G401 (cell line): ENCODE data around the gene CXCL17. TPM values are rescaled to one million over a fixed set of nuclear protein-coding genes. Genes with fewer than 3 reads are reported as not detected.
"Not testable (repeated sequence)": the region's sequence is repeated elsewhere in the genome, so short reads cannot be mapped to it uniquely, and the experiment has no call there.

Source experiments
- DNase-seq: peaks from one replicate; pipeline ENCODE4 v3.0.0-alpha.2; 2015; ENCODE audit warnings: low spot score
- in situ Hi-C: cut with HindIII; loops from 2 replicates; pipeline ENCODE4 v1.10.0; 2016; ENCODE audit warnings: low sequenced_read_pairs, mixed read lengths
- total RNA-seq: library from RNA; depleted of rRNA; stranded (reverse); fragments of >200 nt; shearing (Covaris generic); gene quantifications from 2 replicates; pipeline ENCODE4 v1.2.3, GENCODE V29; 2014

The CXCL17 gene
- total RNA-seq, 1 experiment from 2014 or later = not detected

DNA sequence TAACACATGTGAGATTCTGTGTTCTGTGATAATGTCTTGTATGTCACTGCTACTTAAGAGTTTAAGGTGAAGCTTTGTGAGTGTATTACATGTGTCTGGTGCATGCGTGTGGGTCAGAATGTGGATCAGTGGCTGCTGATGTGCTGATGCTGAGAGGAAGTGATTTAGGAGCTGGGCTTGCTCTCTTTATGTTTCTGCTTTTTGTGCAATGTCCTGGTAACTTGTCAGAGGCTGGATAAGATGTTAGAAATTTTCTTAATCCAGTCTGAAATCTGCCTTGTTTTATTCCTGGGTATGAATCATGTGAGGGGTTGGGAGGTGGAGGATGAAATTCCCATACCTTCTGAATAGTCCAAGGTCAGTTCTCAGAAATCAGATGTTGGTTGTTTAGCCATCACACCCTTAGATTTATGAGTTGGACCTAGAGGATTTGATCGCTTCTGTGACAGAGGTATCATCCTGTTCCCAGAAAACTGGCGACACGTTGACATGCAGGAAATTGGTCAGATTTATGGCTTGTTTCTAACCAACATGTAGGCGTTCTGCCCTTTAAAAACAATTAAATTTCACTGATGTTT, 24.5 kb upstream of the CXCL17 start:
- in situ Hi-C loops = no loop called here
- DNase-seq = no peak

DNA sequence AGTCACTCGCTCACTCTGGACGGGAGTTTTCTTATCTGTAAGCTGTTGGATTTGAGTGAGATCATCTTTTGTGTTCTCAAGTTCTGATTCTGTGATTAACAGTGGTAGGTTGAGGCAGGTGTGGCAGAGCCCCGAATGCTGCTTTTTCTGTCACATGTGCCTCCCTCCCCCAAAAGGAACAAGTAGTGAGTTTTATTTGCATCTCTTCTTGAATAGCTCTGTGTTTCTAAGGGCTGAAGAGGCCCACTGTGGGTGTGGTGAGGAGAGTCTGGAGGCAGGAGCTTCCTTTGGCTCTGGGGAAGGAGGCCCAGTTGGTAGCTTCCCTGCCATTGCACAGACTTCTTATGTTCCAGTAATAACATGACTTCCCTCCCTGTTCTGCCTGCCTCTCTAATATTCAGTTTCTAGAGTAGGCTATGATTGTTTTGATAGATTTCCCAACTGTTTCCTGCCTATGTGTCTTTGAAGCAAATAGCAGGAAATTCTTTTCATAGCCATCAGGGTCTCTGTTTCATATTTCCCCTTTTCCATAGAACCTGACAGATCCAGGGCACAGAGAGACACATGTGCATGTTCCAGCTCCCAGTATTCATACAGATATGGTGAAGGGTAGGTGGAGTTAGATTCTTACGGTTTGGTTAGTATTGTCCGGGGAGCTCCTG, 23.9 kb upstream of the CXCL17 start:
- in situ Hi-C loops = no loop called here

DNA sequence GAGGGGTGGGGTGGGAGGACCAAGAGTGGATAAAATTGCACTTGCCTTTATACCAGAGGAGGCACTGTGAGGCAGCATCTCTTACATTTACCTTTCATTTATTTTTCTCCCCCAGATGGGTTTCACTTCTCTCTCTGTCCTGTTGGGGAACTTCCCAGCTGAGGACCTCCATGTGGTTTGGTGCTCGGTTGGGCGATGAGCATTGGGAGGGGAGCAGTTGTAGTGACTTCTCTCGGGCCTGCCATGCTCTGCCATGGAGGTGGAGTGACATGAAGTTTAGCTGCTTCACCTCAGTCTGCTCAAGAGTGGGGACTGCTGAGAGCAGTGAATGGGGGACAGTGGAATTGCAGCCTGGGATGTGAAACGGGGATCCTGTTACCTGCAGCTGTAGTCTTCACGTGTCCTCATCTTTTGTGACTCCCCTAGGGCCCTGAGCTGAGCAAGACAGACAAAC, 23.1 kb upstream of the CXCL17 start:
- DNase-seq = no peak
- in situ Hi-C loops = no loop called here

More for the DNA sequence above, 23.9 kb upstream of the CXCL17 start:
- DNase-seq = no peak

DNA sequence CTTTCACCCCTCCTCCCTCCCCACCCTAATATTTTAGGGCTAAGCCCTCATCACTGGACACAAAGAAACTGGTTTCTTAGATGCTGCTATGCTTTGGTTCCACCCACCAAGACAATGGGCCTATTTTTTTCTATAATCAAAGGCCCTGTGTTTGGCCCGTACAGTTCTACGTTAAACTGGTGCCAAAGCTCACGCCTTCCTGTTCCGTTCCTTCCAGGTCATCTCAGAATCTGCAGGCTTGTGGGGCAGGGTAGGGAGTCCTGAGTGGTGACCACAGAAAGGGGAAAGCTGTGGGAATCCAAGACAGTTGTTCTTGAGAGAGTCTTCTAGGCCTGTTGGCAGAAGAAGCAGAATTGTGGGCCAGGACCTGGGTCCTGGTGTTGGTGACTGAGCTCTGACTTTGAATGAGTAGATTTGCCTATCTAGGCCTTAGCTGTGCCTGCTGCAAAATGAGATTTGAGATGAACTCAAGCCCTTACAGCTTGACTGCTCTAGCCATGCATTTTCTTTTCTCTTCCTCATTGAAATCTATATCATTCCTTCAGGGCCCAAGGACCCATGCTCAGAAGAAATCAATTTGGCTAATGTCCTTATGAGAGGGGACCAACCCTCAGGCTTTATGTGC, 19.1 kb upstream of the CXCL17 start:
- DNase-seq = no peak
- in situ Hi-C loops = no loop called here

DNA sequence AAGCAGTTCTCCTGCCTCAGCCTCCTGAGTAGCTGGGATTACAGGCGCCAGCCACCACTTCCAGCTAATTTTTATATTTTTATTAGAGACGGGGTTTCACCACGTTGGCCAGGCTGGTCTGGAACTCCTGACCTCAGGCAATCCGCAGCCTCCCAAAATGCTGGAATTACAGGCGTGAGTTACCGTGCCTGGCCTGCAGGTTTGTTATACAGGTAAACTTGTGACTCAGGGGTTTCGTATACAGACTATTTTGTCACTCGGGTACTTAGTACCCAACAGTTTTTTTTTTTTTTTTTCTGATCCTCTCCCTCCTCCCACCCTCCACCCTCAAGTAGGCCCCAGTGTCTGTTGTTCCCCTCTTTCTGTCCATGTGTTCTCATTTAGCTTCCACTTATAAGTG, 18.5 kb upstream of the CXCL17 start:
- in situ Hi-C loops, DNase-seq: not testable (repeated sequence)

DNA sequence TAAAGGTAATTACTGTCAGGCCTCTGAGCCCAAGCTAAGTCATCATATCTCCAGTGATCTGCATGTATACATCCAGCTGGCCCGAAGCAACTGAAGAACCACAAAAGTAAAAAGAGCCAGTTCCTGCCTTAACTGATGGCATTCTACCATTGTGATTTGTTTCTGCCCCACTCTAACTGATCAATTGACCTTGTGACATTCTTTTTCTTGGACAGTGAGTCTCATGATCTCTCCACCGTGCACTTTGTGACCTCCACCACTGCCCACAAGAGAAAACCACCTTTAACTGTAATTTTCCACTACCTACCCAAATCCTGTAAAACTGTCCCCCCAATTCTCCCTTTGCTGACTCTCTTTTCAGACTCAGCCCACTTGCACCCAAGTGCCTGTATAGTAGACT, 17.2 kb upstream of the CXCL17 start:
- in situ Hi-C loops = no loop called here
- DNase-seq = no peak

DNA sequence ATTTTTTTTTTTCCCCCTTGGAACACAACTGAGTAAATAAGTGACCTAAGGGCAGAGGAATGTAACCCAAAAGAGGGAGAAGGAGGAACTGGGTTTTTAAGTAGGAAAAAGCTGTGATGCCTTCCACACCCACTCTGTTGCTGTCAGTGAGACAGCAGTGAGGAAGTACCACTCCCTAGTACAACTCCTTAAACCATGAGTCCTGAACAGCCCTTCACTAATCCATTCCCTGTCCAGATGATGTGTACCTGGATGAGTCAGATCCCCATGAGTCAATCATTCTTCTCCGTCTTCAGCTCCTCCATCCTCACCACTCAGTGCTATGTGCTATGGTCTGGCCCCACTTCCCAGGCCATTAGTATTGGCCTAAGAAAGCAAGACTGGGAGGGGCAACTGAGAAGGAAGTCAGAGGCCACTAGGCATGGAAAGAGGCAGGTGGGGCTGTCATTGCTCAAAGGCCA, 12.9 kb upstream of the CXCL17 start:
- no peak for DNase-seq

DNA sequence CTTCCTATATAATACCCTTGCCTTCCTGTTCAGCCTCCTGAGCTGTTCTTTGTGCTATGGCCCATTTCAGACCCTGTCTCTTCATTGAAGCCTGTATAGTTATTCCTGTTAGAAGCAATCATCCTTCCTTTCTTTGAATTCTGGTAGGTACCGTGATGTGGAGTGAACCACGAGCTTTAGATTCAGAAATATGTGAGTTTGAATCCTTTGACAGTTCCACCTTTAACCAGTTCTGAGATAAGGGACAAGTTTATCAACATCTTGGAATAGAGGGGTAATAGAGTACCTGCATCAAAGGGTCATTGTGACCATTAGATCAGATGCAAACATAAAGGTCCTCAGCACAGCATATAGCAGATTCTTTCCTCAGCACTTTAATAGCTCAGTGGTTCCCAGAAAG, 12.3 kb upstream of the CXCL17 start:
- no peak for DNase-seq
- in situ Hi-C loops = no loop called here

More for the DNA sequence above, 12.9 kb upstream of the CXCL17 start:
- in situ Hi-C loops = no loop called here

DNA sequence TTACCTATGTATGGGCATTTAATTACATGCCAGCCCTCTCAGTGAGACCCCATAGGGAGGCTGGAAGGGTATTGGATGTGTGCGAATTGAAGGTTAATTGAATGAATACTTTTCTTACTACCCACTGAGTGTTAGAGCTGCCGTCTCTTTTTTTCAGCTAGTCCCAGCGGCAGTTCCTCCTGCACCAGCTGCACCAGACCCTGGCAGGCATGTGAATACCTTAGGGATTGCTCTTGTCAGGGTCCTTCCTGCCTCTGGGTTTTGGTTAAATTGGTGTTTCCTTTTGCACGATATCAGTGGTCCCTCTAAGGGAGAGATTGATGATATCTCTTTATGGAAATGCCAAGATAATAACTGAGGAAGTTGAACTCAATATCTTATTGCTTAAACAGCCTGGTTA, 9.8 kb upstream of the CXCL17 start:
- no peak for DNase-seq
- in situ Hi-C loops = no loop called here

DNA sequence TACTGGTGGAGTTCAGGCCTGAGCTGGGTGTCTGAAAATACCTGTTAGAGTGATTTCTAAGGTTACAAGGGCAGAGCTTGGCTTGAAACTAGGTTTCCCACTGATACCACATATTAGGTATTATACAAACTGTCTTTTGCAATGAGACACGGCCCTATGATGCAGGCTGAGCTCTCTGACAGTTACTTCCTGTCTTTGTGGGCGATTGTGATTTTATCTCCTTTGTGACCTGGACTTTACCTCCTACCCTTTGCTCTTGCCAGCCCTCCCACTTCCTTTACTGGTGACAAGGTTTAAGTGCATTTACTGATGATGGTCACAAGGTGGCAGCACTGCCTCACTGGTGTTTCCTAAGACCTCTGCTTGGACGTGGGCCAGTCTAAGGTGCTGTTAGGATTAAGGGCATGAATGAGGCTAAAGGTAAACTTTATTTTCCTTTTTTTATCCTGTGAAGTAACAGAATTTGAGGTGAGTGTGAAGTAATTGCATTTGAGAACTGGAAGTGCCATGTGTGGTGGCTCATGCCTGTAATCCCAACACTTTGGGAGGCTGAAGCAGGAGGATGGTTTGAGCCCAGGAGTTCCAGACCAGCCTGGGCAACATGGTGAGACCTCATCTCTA, 7.7 kb upstream of the CXCL17 start:
- peak; percentile 90 for DNase-seq
- in situ Hi-C loops = no loop called here

DNA sequence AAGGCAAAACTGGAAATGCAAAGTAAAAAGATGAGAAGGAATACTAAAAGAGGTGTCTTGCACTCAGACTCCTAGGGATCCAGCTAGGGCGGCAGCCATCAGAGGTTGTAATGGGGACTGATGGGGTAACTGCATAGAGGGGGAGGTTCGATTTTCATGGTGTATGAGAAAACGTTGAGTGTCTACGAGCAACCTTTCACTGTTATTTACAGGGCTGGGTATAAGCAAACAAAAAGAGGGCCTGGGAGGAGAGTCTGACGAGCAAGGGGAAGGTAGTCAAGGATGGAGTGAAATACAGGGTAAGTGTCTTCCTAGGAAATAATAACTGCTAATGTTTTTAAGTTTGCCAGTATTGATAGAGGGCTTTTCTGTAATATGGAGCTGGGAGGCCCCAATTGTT, 5.6 kb upstream of the CXCL17 start:
- in situ Hi-C loops = loop anchor here (25.0 kb wide), 1 partner anchor 139 kb away; the partner anchor contains the start of gene CEACAM8
- not testable (repeated sequence) for DNase-seq

DNA sequence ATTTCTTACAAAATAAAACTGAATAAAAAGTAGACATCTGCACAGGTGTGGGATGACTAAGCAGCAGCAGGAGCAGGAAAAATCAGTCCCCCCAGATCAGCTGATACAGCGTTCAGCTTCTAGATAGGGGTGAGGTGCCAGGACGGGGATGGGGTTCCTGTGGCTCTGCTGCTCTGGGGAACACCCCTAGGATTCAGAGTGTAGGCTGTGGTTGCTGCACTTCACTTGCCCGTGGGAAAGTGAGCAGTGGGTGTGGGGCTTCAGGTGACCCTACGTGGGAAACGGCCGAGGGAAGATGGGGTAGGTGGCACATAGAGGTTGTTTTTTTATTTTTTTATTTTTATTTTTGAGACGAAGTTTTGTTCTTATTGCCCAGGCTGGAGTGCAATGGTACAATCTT, 3.2 kb upstream of the CXCL17 start:
- no peak for DNase-seq
- in situ Hi-C loops = loop anchor here (25.0 kb wide), 1 partner anchor 141 kb away; the partner anchor contains the start of gene CEACAM8

DNA sequence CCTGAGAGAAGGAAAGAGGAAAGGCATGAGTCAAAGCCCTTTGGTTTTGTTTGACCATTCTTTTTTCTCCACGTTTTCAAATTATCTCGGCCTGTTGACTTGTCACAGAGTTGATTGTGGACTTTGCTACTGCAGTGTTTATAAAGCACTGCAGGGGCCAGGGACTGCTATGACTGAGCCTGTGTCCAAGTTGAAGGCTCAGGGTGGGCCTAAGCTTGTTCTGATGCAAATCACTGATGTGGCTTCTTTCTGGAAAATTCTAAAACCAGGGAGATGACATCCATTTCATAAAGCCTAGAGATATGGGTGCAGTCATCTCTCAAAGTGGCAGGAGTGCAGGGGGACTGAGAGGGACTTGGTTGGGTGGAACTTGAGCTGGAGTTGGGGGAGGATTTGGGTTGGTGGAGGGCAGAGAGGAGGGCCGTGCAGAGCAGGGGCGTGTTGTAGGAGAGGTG, 1.2 kb upstream of the CXCL17 start:
- no peak for DNase-seq
- in situ Hi-C loops = loop anchor here (25.0 kb wide), 1 partner anchor 143 kb away; the partner anchor contains the start of gene CEACAM8

DNA sequence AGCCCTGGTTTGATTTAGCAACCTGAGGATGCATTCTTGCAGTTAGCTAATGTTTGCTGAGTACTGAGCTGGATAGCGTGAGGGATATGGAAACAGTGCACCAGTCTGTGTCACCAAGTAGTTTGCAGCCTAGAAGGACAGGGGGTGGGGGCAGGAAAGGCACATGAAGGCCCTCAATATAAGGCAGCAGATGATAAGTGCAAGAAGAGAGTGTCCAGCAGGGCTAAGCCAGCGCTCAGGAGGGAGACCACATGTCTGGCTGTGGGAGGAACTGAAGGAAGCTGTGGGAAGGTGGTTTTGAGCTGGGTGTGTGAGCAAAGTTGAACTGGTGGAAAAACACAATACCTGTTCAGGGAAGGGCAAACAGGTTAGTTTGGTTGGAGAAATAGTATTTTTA, 1.7 kb downstream of the CXCL17 start:
- DNase-seq = no peak
- in situ Hi-C loops = loop anchor here (25.0 kb wide), 1 partner anchor 146 kb away; the partner anchor contains the start of gene CEACAM8

DNA sequence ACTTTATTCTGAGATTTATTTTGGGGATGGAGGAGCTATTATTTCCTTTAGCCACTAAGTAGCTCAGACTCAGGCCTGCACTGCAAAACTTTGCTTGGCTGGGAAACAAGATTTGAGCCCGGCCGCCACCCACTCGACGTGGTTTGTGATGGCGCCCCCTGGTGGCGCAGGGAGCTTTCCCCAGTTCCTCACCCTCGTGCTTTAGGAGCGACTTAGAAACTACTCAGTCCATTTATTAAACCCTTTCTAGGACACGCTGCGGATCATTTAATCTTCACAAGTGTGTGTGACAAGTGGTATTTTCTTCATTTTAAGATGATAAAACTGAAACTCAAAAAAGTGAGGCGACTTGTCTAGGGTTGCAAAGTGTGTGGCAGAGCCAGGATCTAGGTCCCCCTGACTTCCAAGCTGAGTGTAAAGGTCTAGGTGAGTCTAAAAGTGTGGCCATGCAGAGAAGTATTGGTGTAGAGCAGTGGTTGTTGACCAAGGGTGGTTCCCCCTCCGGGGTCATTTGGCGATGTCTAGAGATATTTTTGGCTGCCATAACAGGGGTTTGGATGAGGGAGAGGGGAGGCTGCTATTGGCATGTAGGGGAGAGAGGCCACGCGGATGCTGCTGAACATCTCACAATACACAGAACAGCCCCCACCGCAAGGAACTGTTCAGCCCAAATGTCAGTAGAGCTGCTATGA, 2.2 kb downstream of the CXCL17 start:
- in situ Hi-C loops = loop anchor here (25.0 kb wide), 1 partner anchor 147 kb away; the partner anchor contains the start of gene CEACAM8

DNA sequence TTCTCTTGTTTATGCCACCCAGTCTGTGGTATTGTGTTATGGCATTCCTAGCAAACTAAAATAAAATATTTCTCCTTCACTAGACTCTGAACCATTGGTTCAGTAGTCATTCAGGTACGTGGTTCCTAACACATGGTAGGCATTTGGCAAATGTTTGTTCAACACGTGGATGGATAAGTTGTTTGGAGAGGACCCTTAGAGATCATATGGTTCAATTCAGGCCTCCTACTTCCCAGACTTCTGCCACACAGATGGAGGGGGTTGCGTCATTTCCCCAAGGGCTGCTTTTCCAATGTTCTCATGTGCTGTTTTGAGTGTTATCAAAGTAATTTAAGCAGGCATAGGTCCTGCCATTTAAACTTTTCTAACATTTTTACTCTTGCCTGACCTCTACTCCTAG, 6.7 kb downstream of the CXCL17 start:
- DNase-seq = no peak
- in situ Hi-C loops = loop anchor here (25.0 kb wide), 1 partner anchor 151 kb away; the partner anchor contains the start of gene CEACAM8

More for the DNA sequence above, 2.2 kb downstream of the CXCL17 start:
- DNase-seq = peak; percentile 41

DNA sequence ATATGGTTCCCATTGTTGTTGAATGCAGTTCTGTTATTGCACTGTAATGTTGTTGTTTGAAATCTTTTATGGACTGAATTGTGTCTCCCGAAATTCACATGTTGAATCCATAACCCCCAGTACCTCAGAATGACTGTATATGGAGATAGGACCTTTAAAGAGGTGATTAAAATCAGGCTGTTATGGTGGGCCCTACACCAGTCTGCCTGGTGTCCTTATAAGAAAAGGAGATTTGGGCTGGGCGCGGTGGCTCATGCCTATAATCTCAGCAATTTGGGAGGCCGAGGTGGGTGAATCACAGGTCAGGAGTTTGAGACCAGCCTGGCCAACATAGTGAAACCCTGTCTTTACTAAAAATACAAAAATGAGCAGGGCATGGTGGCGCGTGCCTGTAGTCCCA, 7.4 kb downstream of the CXCL17 start:
- no peak for DNase-seq
- in situ Hi-C loops = loop anchor here (25.0 kb wide), 1 partner anchor 152 kb away; the partner anchor contains the start of gene CEACAM8

DNA sequence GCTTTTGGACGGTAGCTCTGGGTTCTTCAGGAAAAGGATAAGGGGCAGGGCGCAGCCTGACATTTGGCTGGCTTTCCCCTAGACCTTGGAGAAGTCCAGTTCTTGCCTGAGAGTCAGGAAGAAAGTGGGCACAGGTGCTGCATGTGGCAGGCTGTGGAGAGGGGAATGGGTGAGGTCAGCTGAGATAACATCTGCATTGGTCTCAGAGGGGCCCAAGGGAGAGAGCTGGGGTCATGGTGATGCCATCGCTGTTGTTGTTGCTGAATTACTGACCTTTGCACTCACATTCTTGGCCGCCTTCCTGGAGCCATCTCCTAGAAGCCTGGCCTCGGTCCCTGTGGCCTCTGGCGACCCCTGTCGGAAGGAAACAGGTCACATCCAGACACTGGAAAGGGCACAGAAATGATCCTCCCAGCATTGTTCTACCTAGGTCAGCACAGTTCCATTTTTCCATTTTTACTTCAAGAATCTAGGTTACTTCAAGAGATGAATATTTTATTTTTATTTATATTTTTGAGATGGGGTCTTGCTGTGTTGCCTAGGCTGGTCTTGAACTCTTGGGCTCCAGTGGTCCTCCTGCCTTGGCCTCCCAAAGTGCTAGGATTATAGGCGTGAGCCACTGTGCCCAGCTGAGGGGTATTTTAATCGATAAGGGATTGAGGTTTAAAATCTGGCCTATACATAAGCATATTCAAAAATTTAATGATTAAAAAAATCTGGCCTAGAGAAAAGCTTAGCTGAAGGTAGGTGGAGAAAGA, 9.1 kb downstream of the CXCL17 start:
- in situ Hi-C loops = loop anchor here (25.0 kb wide), 1 partner anchor 154 kb away; the partner anchor contains the start of gene CEACAM8
- peak; percentile 39 for DNase-seq
